ENCODE measurements around the gene FCRL4. TPM values are rescaled to one million over a fixed set of nuclear protein-coding genes. Genes with fewer than 3 reads are reported as not detected.
"Not testable (repeated sequence)": the region's sequence is repeated elsewhere in the genome, so short reads cannot be mapped to it uniquely, and the experiment has no call there.

Gene FCRL4
- total RNA-seq, 1 donor from 2014 or later: not detected

DNA sequence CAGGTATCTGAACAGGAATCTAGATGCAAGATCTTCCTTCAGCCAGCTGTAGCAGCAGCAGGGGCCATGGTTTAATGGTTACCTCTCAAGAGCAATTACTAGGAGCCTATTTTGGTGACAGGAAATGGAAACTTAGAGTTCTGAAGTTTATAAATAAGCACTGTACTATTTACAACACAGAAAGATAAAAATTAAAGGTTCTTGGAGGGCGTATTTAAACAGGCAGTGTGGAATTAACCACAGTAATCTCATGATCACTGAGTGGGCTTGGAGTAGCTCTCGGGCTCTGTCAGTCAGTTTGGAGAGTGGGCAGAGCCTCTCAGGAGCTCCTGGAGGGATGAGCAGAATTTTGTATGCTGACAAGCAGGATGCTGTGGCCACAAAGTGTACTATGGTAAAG lies 35.4 kb downstream of the FCRL4 start:
- DNase-seq (no peak), ATAC-seq (no peak)
- intact Hi-C loops (cut with micrococcal nuclease): no loop called here

DNA sequence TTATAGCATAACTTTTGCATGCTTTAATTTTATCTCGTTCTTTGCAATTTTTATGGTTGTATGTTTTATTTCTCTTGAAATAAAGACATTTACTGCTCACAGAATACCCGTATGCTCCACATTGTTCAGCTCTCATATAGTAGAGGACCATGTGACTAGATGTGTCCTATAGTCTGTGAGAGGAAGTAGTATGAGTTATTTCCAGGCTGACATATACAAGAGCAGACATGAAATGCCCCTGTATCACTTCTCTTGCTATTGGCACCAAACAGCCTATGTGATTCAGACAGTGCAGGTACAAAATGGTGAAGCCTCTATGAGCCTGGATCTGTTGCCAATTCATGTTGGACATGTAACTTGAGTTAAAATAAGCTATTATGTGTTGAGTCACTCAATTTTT lies 39.8 kb downstream of the FCRL4 start:
- ATAC-seq (no peak), DNase-seq (no peak)
- intact Hi-C loops (cut with micrococcal nuclease): no loop called here

DNA sequence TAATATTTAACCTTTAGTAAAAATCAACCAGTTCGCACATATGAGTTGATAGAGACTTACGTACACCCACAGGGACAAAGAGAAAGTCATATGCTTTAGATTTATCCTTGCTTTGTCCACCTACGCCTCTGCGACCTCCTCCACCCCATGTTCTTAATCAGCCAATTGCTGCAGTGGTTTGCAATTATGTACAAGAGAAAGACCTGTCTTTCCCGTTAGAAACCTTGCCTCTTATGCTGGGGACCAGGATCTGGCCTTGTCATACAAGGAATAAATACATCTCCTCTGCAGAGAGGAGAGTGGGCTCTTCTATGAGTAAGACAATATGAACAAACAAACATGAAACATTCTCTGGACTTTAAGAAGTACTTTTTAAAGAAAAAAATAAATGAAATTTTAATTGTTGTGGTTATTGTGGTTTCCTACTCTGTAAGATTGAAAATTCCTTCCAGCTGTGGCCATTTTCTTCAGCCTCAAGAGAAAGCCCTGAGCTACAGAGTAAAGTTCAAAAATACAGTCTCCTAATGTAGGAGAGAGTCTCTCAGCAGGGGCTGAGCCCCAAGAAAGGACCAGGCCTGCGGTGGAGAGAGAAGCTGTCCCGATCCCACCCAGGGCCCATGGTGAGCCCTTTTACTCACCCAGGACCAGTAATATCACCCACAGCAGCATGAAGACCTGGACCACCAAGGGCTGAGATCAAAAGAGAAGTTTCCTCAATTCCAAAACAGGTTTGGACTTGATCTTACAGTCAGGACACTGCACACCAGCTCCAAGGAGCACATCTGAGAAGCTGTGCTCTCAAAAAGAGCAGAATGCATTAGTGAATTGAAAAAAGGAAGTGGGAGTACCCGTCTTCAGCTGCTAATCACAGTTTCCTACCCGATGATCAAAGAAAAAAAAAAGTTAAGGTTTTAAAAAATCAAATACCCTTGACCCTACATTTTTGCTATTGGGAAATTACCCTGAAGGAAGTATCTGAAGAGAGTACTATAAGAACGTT lies 45.9 kb downstream of the FCRL4 start, which contains the start of gene FCRL5:
TSS of gene FCRL5 (minus strand) at position 822 of the 1,000 bp plus-strand sequence. CDS start at position 669, 153 bp downstream.
- DNase-seq (no peak), ATAC-seq (no peak)
- intact Hi-C loops (cut with micrococcal nuclease): no loop called here

DNA sequence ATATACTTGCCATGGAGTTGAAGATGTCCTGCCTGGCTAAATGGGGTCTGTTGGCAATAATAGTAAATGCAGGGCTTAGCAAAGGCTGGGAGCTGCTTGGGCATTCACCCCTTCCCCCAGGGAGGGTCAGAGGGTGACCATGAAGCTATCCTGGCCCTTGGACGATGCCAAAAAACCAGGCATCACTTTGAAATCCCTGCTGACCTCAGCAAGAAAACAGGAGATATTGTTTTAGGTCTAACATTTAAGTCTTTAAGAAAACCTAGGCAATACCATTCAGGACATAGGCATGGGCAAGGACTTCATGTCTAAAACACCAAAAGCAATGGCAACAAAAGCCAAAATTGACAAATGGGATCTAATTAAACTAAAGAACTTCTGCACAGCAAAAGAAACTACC lies 49.8 kb downstream of the FCRL4 start:
- ATAC-seq; intact Hi-C loops (cut with micrococcal nuclease); DNase-seq: not testable (repeated sequence)

DNA sequence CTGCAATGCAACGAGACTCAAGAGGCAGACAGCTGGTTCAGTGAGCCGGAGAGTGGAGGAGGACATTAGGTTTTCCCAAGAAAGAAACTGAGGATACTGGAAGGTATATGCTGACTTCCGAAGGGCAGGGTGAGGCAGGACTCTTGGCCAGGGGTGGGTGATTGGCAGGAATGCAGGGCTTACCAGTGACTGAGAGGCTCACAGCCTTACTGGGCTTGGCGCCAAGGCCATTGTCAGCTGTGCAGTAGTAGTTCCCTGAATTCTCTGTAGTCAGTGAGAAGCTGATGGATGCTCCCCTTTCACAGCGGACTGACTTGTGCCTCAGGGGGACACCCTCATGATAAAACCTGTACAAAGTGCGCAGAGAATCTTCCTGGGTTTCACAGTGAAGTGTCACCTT lies 55.2 kb downstream of the FCRL4 start:
- intact Hi-C loops (cut with micrococcal nuclease): no loop called here
- peak; percentile 35 for DNase-seq
- ATAC-seq: peak; percentile 37

- ATAC-seq: no peak
- no peak for DNase-seq
- intact Hi-C loops (cut with micrococcal nuclease): no loop called here
Measured at GRCh38 chr1:157540852-157541251, 57.0 kb downstream of the FCRL4 start.

DNA sequence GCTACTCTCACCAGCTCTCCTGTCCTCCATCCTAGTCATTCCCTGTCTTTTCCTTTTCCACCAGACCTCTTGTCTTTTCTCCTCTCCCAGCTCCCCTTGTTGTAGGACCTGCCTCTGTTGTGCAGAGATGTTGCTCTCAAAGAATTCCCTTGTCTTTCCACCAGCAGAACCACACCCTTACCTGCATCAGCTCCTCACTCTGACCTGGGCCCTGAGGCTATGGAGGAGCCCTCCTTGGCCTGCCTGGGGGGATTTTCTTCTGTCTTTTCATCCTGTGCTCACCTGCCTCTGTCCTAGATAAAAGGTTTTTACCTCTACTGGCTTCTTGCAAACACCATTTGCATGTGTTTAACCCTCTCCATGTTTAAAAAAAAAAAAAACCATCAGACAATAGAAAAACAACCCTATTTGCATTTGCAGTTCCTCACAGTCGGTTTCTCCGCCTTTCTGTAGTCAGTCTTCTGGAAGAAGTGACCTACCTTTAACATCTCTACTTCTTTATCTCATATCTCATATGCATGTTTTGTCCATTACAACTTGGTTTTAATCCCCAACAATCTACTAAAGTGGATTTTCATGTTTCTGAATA lies 57.6 kb downstream of the FCRL4 start:
- DNase-seq (no peak), ATAC-seq (no peak)
- intact Hi-C loops (cut with micrococcal nuclease): no loop called here

DNA sequence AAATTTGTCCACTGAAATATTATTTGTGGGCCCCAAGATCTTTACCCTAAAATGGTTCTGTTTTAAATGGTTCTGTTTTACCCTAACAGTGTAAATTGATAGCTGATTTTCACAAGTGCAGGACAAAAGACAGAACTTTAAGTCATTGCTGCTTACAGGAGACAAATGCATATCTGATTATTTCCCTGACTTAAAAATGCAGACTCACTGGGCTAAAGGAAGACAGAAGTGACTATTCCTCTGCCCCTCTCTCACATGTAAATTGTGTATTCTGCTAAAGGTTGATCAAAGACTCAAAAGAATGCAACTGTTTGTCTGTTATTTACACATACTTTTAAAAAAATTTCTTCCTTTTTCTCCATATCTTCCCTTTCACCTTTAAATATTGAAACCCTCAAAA lies 58.3 kb downstream of the FCRL4 start:
- ATAC-seq (no peak), DNase-seq (no peak)
- intact Hi-C loops (cut with micrococcal nuclease): no loop called here

GRCh38 chr1:157532569-157532968 lies 65.3 kb downstream of the FCRL4 start:
- DNase-seq (no peak), ATAC-seq (no peak)
- intact Hi-C loops (cut with micrococcal nuclease): no loop called here

- ATAC-seq (no peak), DNase-seq (no peak)
- intact Hi-C loops (cut with micrococcal nuclease): no loop called here
Measured at GRCh38 chr1:157523774-157524493, 74.0 kb downstream of the FCRL4 start.

Other genes with a start within 250 kb of the FCRL4 start
- 0.17 TPM for gene FCRL5, start 45.6 kb downstream of the FCRL4 start, total RNA-seq
- gene FCRL3, start 102.7 kb upstream of the FCRL4 start, total RNA-seq: not detected
- not detected for gene FCRL2, start 179.0 kb upstream of the FCRL4 start, total RNA-seq
- gene FCRL1, start 222.0 kb upstream of the FCRL4 start, total RNA-seq: not detected
- gene CD5L, start 243.7 kb upstream of the FCRL4 start, total RNA-seq: 3.5 TPM

Data from left ventricle myocardium superior (tissue), 1 donor.